HL-60 (cell line): ENCODE measurements around the gene ADGRB3.

ENCODE experiments used
- DNase-seq, 2 experiments: peaks; one replicate each; pipeline ENCODE4 v3.0.0-alpha.2; 2010 to 2020; ENCODE audit warnings: low read depth in 1 of 2, low spot score in 1 of 2
- H3K27ac ChIP-seq: fragments of 250-450 bp; sonication (Bioruptor Pico); replicated peaks from 2 replicates; pipeline ENCODE4 v1.5.1; 2020; ENCODE audit warnings: mild to moderate bottlenecking, moderate library complexity
- H3K27me3 ChIP-seq: fragments of 250-450 bp; sonication (Bioruptor Pico); 2 replicates; pipeline ENCODE4 v1.5.1; 2021; ENCODE audit warnings: mild to moderate bottlenecking, moderate library complexity; ENCODE audit not compliant: insufficient read depth, poor library complexity, severe bottlenecking
- H3K4me3 ChIP-seq: replicated peaks from 2 replicates; pipeline ENCODE4 v1.5.1; 2011; ENCODE audit warnings: mild to moderate bottlenecking, control low read depth, low read length; ENCODE audit not compliant: insufficient read depth
- CTCF ChIP-seq: IDR thresholded peaks from one replicate; pipeline ENCODE4 v1.5.1; 2011; ENCODE audit warnings: low read length, control low read depth, inconsistent platforms; ENCODE audit not compliant: insufficient read depth
- GABPA ChIP-seq: IDR thresholded peaks from 2 replicates; pipeline ENCODE4 v1.6.1; 2012; ENCODE audit warnings: low read depth
- POLR2AphosphoS5 ChIP-seq: IDR thresholded peaks from 2 replicates; pipeline ENCODE4 v1.6.1; 2012; ENCODE audit warnings: low read depth
- REST ChIP-seq: IDR thresholded peaks from 2 replicates; pipeline ENCODE4 v1.6.1; 2012; ENCODE audit warnings: low read depth; ENCODE audit not compliant: insufficient replicate concordance
- SPI1 ChIP-seq: IDR thresholded peaks from 2 replicates; pipeline ENCODE4 v1.6.1; 2012; ENCODE audit warnings: low read depth, mild to moderate bottlenecking, borderline replicate concordance

Gene ADGRB3

GRCh38 chr6:69164564-69165229, 529.6 kb downstream of the ADGRB3 start:
- no peak overlapping the region for H3K27ac ChIP-seq
- no peak for DNase-seq
- no peak for TF ChIP-seq REST
- TF ChIP-seq SPI1, result no peak
- no peak for TF ChIP-seq POLR2AphosphoS5
- TF ChIP-seq GABPA, result no peak
- no peak for TF ChIP-seq CTCF
- no peak overlapping the region for H3K4me3 ChIP-seq
- no peaks in the 10 kb centered on the region for H3K27me3 ChIP-seq

DNA sequence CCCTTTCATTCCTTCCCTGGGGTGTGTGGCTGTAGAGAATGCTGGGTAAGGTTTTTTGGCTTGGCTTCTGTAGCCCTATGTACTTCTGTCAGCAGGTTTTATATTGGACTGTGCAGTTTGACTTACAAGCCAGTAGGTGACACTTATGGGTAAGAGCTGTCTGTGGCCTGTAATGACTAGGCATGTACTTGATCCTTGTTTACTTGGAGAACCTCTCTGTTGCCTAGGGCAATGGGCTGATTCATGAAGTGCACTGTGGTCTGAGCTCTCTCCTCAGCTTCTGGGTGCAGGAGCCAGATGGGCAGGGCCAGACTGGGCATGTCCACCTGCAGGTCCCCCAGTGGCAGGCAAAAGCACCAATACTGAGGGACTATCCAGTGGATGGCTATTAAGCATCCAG, 544.6 kb downstream of the ADGRB3 start:
- H3K4me3 ChIP-seq, result no peak overlapping the region
- no peak for TF ChIP-seq REST
- no peak for TF ChIP-seq SPI1
- TF ChIP-seq CTCF, result no peak
- TF ChIP-seq GABPA, result no peak
- TF ChIP-seq POLR2AphosphoS5, result no peak
- no peak overlapping the region for H3K27ac ChIP-seq
- no peak for DNase-seq
- no peaks in the 10 kb centered on the region for H3K27me3 ChIP-seq

DNA sequence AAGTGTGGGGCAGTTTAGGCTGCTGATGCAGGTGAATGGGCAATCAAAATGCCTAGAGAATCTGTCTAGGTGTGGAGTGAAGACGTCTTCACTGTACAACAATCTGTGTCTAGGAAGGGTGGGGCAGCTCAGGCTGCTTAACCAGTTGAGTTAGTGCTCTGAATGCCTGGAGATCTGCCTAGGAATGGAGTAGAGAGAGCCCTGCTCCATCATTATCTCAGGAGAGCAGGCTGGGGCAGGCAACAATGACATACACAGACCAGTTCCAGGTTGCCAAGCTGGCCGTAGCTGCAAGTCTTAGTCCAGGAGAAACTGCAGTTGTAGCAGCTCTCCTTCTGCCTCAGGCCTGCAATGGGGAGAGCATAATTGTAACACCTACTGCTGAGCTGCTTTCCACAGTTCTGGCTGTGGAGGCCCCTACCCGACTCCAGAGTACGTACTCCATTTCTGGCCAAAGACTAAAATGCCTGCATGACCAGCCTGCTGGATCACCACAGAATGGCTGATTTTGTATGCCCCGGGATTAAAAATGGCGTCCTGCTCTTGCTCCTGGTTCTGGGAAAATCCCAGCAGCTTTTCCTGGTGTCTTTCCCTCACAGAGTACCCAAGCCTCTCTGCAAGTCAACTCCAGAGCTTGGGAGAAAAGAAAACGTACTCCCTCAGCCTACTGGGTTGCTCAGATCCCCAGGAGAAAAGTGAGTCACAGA, 545.4 kb downstream of the ADGRB3 start:
- Histone ChIP-seq H3K27me3 (no peaks in the 10 kb centered on the region), H3K4me3 (no peak overlapping the region), H3K27ac (no peak overlapping the region)
- no peak for DNase-seq
- TF ChIP-seq REST (no peak), CTCF (no peak), GABPA (no peak), POLR2AphosphoS5 (no peak), SPI1 (no peak)
